ENCODE results near the gene LRRN4CL.
A peak's percentile ranks its signal among the peaks of the same experiment; 100 is the strongest.
"Not testable (repeated sequence)": the region's sequence is repeated elsewhere in the genome, so short reads cannot be mapped to it uniquely, and the experiment has no call there.

Gene LRRN4CL

DNA sequence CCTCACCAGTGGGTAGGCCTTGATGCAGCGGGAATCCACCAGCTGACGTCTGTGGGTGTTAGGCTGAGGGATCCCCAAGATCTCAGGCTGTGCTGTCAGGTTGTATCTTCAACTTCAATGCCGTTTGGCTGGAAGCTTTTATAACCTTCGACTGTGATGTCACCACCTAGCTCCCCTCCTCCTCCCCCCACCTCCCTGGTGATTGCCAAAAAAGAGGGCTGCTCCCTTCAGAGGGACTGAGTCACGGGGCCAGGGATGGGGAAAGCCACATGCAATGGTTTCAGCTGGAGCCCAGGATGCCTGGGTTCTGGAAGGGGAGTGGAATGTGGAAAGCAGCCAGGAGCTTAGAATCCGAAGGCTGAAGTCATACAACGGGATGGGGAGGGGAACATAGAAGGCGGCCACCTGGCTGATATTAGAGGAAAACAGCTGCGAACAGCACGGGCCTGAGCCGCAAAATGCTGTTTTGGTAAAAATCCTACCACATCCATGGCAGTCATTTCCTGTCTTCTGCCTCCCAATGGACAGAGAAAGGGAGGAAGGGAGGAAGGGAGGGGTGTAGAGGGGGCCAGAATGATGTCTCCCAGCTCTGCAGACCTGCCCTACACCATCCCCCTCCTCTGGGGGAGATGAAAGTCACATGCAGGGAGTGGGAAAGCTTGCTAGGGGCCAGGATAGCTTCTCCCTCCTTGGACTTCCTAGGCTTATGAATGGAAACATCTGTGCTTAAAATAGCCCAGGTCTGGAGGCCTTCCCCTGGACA is at the start of gene LRRN4CL:
LRRN4CL (minus strand) TSS at position 110 of the 763 bp plus-strand sequence. CDS start 1,022 bp downstream, outside the sequence.
- no peak for DNase-seq

GRCh38 chr11:62737196-62737595 is 47.9 kb upstream of the LRRN4CL start:
- DNase-seq, result no peak

DNA sequence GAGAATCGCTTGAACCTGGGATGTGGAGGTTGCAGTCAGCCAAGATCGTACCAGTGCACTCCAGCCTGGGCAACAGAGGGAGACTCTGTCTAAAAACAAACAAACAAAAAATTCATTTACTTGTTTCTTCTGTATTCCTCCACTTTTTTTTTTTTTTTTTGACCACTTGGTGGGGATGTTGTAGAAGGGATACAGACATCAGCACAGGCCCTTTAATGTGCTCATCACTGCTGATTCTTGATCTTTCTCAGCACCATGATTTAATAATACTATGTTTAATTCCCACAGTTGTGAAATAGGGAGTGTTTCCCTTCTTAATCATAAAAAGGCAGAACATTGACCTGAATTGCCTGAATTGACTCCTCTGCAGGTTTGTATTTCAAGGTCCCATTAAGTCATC is 43.5 kb upstream of the LRRN4CL start:
- DNase-seq, result no peak

GRCh38 chr11:62730076-62730475 is 40.7 kb upstream of the LRRN4CL start:
- not testable (repeated sequence) for DNase-seq

DNA sequence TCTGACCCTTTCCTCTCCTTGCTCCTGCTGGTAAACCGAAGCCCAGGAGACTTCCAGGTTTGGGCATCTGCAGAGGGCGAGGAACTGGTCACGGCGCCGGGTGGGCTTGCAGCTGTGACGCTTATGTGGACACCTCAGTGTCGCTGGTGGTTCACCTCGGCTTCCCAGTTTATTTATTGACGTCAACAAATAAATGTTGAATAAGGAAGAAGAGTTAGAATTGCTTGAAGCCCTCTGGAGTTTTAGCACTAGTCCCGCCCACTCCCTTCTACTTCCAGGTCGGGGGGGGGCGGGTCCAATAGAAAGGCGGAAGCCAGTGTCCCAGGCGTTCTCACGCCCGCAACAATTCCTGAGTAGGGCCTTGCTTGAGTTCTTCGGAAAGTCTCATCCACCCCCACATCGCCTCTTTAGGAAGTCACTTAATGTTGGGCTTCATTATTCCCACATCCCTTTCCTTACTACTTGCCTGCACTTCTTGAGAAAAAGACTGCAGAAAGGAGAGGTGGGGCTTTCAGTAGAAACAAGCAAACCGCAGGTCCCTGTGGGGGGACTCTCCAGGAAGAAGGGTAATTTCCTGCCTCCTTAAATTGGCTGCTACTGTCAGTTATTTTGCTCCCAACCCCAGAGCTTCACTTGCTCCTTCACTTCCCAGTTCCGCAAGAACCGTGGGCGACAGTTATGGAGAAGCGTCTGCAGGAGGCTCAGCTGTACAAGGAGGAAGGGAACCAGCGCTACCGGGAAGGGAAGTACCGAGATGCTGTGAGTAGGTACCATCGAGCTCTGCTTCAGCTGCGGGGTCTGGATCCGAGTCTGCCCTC is 39.0 kb upstream of the LRRN4CL start, which contains the start of gene TTC9C:
TTC9C (plus strand) TSS at position 316 of the 818 bp plus-strand sequence; CDS start at position 679, 363 bp downstream.
- peak; percentile 79 to 85 for DNase-seq

GRCh38 chr11:62727872-62728170 is 38.5 kb upstream of the LRRN4CL start:
- DNase-seq, result peak; percentile 91 to 97

- DNase-seq, result peak; percentile 99
Measured at GRCh38 chr11:62727165-62727871, 38.0 kb upstream of the LRRN4CL start, which contains the start of gene HNRNPUL2. Gene HNRNPUL2, minus strand, starts transcription at chr11:62727457. Its CDS starts 301 bp downstream, at chr11:62727156.

DNA sequence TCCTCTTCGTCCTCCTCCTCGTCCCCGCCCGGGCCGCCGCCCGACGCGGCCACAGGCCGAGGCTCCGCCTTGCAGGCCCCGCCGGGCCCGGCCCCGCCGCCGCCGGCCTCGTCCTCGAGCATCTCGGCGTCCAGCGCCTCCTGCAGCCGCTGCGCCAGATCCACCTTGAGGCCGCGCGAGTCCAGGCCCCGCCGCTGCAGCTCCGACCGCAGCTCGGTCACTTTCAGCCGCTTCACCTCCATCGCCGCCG is 37.5 kb upstream of the LRRN4CL start:
- DNase-seq, result no peak

DNA sequence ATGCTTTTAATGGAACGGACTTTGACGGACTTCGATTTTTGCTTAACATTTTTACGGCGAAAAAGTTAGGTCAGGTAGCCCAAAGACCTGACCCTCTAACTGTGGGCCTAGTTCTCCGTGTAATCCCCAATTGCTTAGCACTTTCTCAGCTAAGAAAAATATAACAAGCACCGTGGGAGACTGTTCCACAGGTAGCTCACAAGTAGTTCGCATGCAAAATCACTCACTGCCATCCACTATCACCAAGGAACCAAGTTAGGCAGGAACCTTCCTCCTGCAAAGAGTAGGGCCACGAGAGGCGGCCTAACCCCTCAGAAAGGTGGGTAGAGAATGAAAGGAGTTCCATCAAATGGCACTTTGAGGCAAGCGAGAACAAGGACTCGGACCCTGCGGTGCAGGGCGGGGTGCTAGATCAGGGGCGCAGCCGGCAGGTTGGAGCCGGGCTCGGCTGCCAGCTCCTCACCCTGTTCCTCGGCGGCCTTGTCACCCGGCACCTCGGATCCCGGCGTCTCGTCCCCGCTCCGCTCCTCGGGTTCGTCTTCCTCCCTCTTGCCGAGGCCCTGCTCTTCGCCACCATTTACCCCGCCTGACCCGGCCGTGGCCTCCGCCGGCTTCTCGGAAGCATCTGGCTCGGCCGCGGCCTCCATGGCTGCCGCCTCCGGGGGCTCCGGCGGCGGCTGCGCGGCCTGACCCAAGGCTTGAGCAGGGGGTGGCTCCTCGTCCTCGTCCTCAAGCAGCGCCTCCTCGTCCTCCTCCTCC is 37.0 kb upstream of the LRRN4CL start:
- DNase-seq, result no peak

- no peak for DNase-seq
Measured at GRCh38 chr11:62725646-62726045, 36.3 kb upstream of the LRRN4CL start.

- no peak for DNase-seq
Measured at GRCh38 chr11:62724171-62724570, 34.8 kb upstream of the LRRN4CL start.

DNA sequence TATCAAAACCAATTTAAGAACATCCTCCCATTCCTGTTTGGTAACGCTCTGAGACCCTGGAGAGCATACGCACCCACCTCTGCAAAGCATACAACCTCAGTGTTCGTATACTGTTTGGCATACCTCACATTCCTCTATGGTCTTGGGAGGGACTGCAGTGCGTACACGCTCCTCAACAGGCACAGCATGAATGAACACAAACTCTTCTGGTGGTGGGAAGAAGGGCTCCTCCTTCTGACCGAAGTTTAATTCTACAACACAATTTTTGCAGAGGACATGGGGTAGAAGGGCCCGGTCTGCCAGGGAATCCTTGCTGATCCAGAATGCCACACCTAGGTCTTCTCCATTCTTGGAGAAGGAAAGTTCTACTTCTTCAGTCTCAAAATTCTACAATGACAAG is 32.7 kb upstream of the LRRN4CL start:
- no peak for DNase-seq

DNA sequence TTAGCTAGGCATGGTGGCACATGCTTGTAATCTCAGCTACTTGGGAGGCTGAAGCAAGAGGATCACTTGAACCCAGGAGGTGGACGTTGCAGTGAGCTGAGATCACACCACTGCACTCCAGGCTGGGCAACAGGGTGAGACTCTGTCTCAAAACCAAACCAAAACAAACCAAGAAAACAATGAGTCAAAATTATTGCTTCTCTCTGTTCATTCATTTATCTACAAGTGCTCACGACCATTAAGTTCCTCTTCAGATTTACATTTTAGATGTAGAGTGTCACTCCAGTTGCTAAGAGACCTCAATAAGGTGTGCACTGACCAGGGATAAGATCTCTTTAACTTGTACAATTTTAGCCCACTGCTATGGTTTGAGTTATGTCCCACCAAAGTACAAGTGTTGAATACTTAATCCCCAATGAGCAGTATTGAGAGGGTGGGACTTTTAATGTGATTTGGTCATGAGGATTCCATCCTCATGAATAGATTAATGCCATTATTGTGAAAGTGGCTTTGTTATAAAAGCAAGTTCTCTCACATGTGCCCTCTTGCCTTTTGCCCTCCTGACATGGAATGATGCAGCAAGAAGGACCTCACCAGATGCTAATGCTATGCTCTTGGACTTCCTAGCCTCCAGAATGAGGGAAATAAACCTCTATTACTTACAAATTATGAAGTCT is 30.1 kb upstream of the LRRN4CL start:
- DNase-seq, result no peak

DNA sequence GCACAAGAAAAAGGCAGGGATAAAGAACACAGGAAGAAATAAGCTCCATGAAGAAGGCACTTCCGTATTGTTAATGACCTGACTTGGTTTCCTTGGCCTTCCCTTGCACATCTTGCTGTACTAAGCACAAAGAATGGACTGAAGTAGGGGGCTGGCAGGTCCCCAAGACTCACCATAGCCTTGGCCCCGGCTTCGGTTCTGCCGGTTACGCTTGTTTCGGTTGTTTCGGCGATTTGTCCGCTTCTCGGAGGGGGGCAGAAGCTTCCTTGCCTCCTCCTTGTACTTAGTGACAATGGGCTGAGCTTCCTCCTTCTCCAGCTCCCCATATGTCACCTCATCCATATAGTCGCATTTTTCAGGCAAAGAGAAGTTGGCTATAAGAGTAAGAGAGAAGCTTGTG is 27.5 kb upstream of the LRRN4CL start:
- no peak for DNase-seq

- DNase-seq, result no peak
Measured at GRCh38 chr11:62716206-62716605, 26.9 kb upstream of the LRRN4CL start.

DNA sequence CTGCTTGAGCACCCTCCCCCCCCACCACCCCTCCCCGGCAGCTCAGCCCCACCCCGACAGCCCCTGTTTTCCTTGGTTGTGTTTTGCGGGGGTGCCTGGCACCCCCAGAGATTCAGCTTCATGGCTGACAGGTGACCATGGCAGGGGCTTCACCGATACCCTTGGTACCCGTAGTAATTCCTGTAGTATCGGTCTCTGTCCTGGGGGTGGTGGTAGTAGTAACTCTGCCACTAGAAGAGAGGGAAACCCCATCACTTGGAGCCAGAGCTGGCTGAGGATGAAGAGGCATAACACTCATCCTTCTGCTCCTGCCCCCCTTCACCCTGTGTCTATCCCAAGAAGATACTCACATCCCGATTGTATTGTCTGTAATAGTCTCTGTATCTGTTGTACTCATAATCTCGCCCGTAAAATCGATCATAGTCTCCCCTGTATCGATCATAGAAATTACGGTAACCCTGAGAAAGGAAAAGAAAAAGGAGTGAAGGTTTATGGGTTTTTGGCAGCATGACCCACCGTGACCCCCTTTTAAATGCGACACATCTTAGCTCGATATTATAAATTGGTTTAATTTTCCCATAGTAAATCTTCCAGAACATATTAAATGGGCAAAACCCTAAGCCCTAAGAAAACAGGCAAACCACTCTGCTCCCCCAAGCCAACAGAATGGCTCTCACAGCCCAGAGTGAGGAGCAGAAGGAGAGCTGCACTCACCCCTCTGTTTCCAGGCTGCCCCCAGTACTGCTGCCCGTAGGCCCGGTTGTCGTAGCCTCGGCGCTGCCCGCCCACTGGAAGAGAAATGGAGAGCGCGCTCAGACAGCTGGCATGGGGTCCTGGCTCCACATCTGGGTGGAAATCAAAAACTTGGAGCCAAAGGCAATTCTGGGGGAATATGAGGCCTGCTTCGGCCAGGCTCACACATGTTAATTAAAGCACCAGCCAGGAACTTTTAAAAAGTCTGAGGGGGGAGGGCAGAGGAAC is 26.1 kb upstream of the LRRN4CL start:
- DNase-seq, result no peak

DNA sequence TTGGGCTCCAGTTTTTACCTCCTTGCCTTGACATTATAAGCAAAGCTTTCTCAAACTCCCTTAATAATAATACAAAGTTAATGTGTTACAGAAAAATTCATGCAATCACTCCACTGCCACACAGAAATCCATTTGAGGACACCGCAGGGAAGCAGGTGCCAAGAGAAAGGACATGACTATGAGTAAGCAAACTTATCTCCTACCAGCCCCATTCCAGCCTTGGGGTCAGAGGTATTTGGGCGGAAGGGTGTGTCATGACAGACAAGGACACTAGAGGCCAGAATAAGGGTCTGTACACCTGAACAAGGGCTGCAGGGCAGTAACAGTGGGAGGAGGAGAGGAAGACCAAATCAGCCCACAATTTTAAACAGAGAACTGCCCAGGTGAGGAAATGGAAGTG is 24.0 kb upstream of the LRRN4CL start:
- no peak for DNase-seq

DNA sequence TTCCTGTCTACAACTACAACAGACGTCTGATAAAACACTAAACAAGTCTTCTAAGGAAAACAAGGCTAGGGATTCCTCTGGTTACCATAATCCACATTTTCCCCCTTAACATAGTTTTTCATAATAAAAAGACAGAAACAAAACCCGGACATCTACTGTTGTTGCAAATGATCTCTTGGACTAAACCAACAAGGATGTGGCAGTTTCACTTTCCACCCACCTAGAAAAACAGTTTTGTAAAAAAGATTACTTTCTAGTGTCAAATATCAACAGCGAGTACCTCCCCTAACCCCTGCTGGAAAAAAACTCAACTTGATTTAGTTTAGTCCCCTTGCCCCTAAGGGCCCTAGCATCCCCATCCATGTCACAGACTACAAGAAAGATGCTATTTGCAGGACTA is 23.5 kb upstream of the LRRN4CL start:
- no peak for DNase-seq

GRCh38 chr11:62712276-62712812 is 23.0 kb upstream of the LRRN4CL start:
- DNase-seq, result no peak

DNA sequence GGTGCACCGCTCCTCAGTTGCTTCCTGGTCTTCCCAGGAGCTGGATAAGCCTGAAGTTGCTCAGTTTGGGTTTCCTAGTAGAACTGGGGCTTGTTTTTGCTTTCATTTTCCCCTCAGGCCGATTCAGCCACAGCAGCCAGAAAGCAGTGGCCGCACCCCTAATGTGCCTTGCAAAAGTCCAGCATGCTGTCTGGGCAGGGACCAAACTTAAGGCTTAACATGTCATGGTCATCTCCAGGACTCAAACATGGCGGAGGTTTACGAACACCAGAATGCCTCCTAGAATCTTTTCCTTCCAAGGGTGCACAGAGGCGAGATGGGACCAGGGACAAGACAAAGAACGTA is 20.6 kb upstream of the LRRN4CL start:
- DNase-seq, result no peak

All from CD4-positive, alpha-beta T cell treated with Interferon alpha-2 for 1 hour (primary cell).